VCaP (cell line): ENCODE data around the gene ANAPC2.
A peak's percentile ranks its signal among the peaks of the same experiment; 100 is the strongest.

ENCODE experiments used
- H3K27ac ChIP-seq: fragments of 450-650 bp; 2 replicates; pipeline ENCODE4 v1.5.1; 2017
- CTCF ChIP-seq: fragments of 450-650 bp; conservative IDR thresholded peaks from 2 replicates; pipeline ENCODE4 v1.5.1; 2017; ENCODE audit warnings: mild to moderate bottlenecking, moderate library complexity

ANAPC2 gene

DNA sequence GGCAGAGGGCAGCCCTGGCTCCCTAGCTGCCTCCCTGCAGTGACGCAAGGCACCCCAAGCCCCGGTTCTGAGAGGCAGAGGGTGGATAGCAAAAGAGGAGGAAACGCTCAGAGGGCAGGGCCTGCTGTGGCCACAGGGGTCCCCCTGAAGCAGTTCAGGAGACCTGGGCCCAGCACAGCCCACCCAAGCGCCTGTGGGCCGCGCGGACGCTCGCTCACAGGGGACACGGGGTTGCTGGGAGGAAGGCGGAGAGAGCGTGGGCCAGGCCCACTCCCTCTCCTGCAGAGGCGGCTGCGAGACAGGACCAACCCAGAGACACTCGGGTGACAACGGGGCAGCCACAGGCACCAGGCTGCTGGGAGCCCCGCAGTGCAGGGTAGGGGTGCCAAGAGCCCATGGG, 8.6 kb downstream of the ANAPC2 start:
- no peak for TF ChIP-seq CTCF
- H3K27ac ChIP-seq = no peak overlapping the region

DNA sequence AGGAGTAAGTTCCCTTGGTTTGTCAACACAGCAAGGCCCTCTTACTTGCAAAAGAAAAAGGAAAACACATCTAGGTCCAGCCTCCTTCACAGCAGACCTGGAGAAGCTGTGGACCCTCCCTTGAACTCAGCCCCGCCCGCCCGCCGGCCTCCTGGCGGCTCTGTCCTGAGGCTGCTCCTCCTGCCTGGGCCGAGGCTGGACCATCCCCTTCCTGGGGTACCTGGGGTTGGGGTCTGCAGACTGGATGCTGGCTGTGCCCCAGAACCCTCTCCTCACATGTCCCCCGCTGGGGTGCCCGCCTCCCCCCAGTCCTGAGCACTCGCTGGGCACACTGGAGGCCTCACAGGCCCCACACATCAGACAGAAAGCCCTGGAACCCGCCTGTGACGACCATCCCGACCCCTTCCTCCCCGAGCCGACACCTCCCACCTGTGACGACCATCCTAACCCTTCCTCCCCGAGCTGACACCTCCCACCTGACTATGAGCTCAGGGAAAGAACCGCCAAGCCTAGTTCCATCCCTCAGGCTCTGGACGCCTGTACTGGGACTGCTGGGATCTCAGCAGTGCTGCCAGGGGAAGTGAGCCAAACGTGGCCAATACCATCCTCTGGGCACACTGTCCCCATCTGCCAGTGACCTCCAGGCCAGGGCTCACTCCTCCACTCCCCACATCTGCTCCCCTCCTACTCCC, 9.3 kb downstream of the ANAPC2 start:
- no peak for TF ChIP-seq CTCF
- no peak overlapping the region for H3K27ac ChIP-seq

GRCh38 chr9:137178201-137178938, 10.0 kb downstream of the ANAPC2 start:
- H3K27ac ChIP-seq = no peak overlapping the region
- TF ChIP-seq CTCF = no peak

DNA sequence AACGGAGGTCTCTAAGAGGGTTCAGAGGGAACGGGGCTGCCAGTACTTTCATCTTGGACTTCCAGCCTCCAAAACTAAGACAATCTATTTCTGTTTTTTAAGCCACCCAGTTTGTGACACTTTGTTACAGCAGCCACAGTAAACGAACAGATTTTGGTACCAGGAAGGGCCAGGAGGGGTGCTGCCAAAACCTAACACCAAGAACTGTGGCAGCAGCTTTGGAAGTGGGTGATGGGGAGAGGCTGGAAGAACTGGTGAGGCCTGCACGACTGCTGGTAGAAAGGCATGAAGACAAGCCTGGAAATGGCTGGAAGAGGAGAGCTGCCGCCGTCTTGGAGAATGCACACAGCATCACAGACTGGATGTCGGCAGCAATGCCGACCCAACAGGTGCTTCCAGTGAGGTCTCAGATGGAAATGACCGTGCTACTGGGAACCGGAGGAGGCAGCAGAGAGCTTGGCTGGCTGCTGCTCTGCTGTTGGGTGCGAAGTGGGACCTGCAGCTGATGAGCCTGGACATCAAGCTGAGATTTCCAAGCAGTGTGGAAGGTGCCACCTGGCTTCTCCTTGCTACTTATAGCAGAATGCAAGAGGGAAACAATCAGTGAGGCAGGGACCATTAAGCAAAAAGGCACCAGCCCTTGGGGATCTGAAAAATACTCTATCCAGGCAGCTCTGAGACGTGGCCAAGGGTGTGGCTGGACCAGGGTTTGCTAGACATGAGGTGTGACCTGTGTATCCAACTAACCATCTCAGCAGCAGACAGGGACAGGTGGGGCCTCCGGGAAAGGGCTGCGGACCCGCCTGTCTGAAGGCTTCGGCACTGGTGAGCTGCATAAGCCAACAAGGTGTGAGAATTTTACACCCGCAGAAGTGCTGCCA, 11.8 kb downstream of the ANAPC2 start:
- peak; percentile 85 for TF ChIP-seq CTCF
- H3K27ac ChIP-seq = peak overlapping the region; percentile 100

DNA sequence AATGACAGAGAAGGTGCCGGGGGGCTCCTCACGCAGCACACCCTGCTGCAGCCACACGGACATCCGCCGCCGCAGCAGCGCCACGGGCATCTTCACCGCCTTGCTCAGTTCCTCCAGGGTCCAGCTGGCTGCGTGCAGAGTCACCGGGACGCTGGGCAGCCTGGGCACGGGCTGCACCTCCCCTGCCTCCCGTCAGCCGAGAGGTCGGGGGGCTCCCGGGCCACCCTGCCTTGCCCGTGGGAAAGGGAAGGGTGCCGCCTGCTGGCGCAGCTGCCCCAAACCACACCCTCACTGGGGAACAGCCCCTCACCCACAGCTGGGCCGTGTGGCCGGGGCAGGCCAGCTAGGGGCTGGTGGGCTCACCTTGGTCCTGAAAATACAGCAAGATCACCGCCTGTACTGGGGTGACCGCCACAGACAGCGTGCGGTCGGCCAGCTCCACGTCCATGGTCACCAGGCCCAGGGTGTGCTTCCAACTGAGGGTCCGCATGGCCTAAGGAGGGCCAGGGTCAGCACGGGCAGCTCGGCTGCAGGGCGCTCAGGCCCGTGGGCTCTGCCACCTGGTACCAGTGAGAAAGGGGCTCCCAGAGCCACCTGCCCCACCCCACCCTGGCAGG, 12.9 kb downstream of the ANAPC2 start:
- no peak for TF ChIP-seq CTCF
- peak overlapping the region; percentile 100 for H3K27ac ChIP-seq

DNA sequence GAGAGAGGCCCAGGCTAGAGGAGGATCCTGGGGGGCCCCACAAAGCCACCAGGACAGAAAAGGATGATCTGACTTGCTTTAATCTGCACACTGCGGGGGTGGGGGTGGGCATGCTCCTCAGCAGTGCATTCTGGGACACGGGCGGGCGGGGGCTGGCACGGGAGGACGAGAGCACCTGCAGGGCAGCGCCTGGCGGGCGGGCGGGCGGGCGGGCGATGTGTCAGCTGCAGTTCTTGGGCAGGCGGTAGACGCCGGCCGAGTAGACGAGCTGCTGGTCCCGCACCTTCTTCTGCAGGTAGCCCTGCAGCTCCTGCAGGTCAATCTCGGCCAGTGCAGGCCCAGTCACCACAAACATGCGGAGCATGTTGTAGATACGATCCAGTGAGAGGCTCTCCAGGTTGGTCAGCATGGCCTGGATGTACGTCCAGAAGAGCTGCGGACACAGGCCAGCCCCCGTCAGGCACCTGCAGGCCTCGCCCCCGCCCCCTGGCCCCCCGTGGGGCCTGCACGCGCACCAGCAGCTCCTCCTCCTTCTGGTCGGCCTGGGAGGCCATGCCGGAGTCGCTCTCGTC, 13.6 kb downstream of the ANAPC2 start:
- H3K27ac ChIP-seq = peak overlapping the region; percentile 100

More for the DNA sequence above, 13.6 kb downstream of the ANAPC2 start:
- TF ChIP-seq CTCF = no peak
